CD14-positive monocyte (primary cell): ENCODE data around the gene GRIN1. TPM values are rescaled to one million over a fixed set of nuclear protein-coding genes. Genes with fewer than 3 reads are reported as not detected.
A peak's percentile ranks its signal among the peaks of the same experiment; 100 is the strongest.
"Not testable (repeated sequence)": the region's sequence is repeated elsewhere in the genome, so short reads cannot be mapped to it uniquely, and the experiment has no call there.

Experiments used
- DNase-seq, 3 donors: peaks; one replicate each; pipeline ENCODE4 v3.0.0-alpha.2; 2011 to 2022
- H2AFZ ChIP-seq: 2 replicates; pipeline ENCODE4 v1.6.0; 2012; ENCODE audit warnings: mild to moderate bottlenecking, low read depth, low read length, inconsistent platforms; ENCODE audit not compliant: insufficient read depth, poor library complexity, severe bottlenecking
- H3K27ac ChIP-seq, 2 donors: 1 replicate in 1 of 2; 2 replicates in 1 of 2; pipeline ENCODE4 v1.5.1; 2012 to 2013; ENCODE audit warnings: low read length in 2 of 2, control low read depth in 1 of 2, inconsistent platforms in 1 of 2, low read depth in 1 of 2, mild to moderate bottlenecking in 1 of 2
- H3K27me3 ChIP-seq, 2 donors: one replicate each; pipeline versions ENCODE4 v1.6.0 to v1.6.1; 2011 to 2013; ENCODE audit warnings: low read length in 2 of 2; ENCODE audit not compliant: control insufficient read depth in 2 of 2, insufficient read depth in 2 of 2
- H3K36me3 ChIP-seq, 2 donors: replicated peaks in 1 of 2; 1 replicate in 1 of 2; 2 replicates in 1 of 2; pipeline versions ENCODE4 v1.5.1 to v1.6.1; 2012 to 2013; ENCODE audit warnings: low read length in 2 of 2, control low read depth in 1 of 2, inconsistent platforms in 1 of 2, mild to moderate bottlenecking in 1 of 2; ENCODE audit not compliant: insufficient read depth in 2 of 2, control insufficient read depth in 1 of 2
- H3K4me1 ChIP-seq, 2 donors: 1 replicate in 1 of 2; 2 replicates in 1 of 2; pipeline versions ENCODE4 v1.5.1 to v1.6.1; 2012 to 2013; ENCODE audit warnings: low read length in 2 of 2, control low read depth in 1 of 2, inconsistent platforms in 1 of 2, mild to moderate bottlenecking in 1 of 2, moderate library complexity in 1 of 2; ENCODE audit not compliant: insufficient read depth in 2 of 2, control insufficient read depth in 1 of 2
- H3K4me2 ChIP-seq: replicated peaks from 2 replicates; pipeline ENCODE3; 2012; ENCODE audit warnings: low read length, moderate library complexity, mild to moderate bottlenecking; ENCODE audit not compliant: poor library complexity, severe bottlenecking; ENCODE audit errors: extremely low read depth
- H3K4me3 ChIP-seq, 3 experiments: fragments of 200-600 bp in 1 of 3; sonication (generic) in 1 of 3; replicated peaks in 1 of 3; 1 replicate in 2 of 3; 2 replicates in 1 of 3; pipeline ENCODE4 v1.5.1; 2011 to 2013; ENCODE audit warnings: low read length in 3 of 3, mild to moderate bottlenecking in 3 of 3, control low read depth in 2 of 3, low read depth in 2 of 3, inconsistent platforms in 1 of 3, moderate library complexity in 1 of 3
- H3K79me2 ChIP-seq: 2 replicates; pipeline ENCODE4 v1.6.0; 2012; ENCODE audit warnings: mild to moderate bottlenecking, control low read depth, inconsistent platforms, low read length, moderate library complexity; ENCODE audit not compliant: insufficient read depth
- H3K9ac ChIP-seq: 2 replicates; pipeline ENCODE4 v1.6.0; 2017; ENCODE audit warnings: low read length, mild to moderate bottlenecking; ENCODE audit not compliant: insufficient read depth, poor library complexity, severe bottlenecking
- H3K9me3 ChIP-seq, 2 donors: replicated peaks in 1 of 2; 1 replicate in 1 of 2; 2 replicates in 1 of 2; pipeline versions ENCODE4 v1.5.1 to v1.6.1; 2012 to 2013; ENCODE audit warnings: low read length in 2 of 2, control low read depth in 1 of 2; ENCODE audit not compliant: control insufficient read depth in 1 of 2, insufficient read depth in 1 of 2
- H4K20me1 ChIP-seq: 2 replicates; pipeline ENCODE4 v1.6.0; 2012; ENCODE audit warnings: mild to moderate bottlenecking, low read length, control low read depth, moderate library complexity; ENCODE audit not compliant: insufficient read depth
- H3K27ac Mint-ChIP-seq, 7 donors: one replicate each; pipeline ENCODE4 v1.8.0; 2020; ENCODE audit warnings: mild to moderate bottlenecking in 7 of 7, mixed read lengths in 7 of 7, moderate library complexity in 6 of 7, inconsistent platforms in 2 of 7
- H3K27me3 Mint-ChIP-seq, 3 donors: one replicate each; pipeline ENCODE4 v1.8.0; 2021 to 2022; ENCODE audit warnings: low read depth in 3 of 3, mild to moderate bottlenecking in 3 of 3, mixed read lengths in 3 of 3, moderate library complexity in 3 of 3, inconsistent platforms in 1 of 3
- H3K36me3 Mint-ChIP-seq, 2 donors: one replicate each; pipeline ENCODE4 v1.8.0; 2020; ENCODE audit warnings: mixed read lengths in 2 of 2, inconsistent platforms in 1 of 2, mild to moderate bottlenecking in 1 of 2
- H3K4me1 Mint-ChIP-seq: one replicate; pipeline ENCODE4 v1.8.0; 2020; ENCODE audit warnings: mild to moderate bottlenecking, mixed read lengths
- H3K4me3 Mint-ChIP-seq, 2 donors: one replicate each; pipeline ENCODE4 v1.8.0; 2020; ENCODE audit warnings: mild to moderate bottlenecking in 2 of 2, mixed read lengths in 2 of 2, moderate library complexity in 1 of 2
- H3K9me3 Mint-ChIP-seq, 7 donors: one replicate each; pipeline ENCODE4 v1.8.0; 2020 to 2022; ENCODE audit warnings: mixed read lengths in 7 of 7, mild to moderate bottlenecking in 6 of 7, moderate library complexity in 6 of 7, inconsistent platforms in 2 of 7
- CTCF ChIP-seq: fragments of 200-600 bp; IDR thresholded peaks from one replicate; pipeline ENCODE4 v1.8.0; 2022; ENCODE audit warnings: antibody characterized with exemption, mild to moderate bottlenecking
- WGBS: methylation state at CpG from one replicate; pipeline ENCODE4 v1.1.5; 2013; ENCODE audit warnings: missing lambda C conversion rate; ENCODE audit not compliant: insufficient coverage; 5-methylcytosine and 5-hydroxymethylcytosine counted together
- intact Hi-C, 2 donors: fragments of 100-400 bp; cut with micrococcal nuclease; formaldehyde crosslinking; loops; one replicate each; pipeline versions ENCODE4 v1.15.0 to v1.15.1; 2023
- polyA plus RNA-seq, 3 donors: library from polyadenylated mRNA; depleted of rRNA in 1 of 3; unstranded in 2 of 3; stranded (reverse) in 1 of 3; fragments of 300-500 nt in 2 of 3; fragments of >200 nt in 1 of 3; fragmentation: Illumina TruSeq in 2 of 3; gene quantifications; 1 replicate in 2 of 3; 2 replicates in 1 of 3; pipeline ENCODE4 v1.2.3, GENCODE V29; 2012 to 2021

The GRIN1 gene
- polyA plus RNA-seq, 3 donors: not detected

- WGBS: 91% methylated on average over 8 of the region's 15 CpGs
- Histone ChIP-seq H3K9ac (no peak overlapping the region), H3K4me3 (no peak overlapping the region), H4K20me1 (peaks cover 13% of the 10 kb centered on the region), H2AFZ (no peak overlapping the region), H3K27me3 (peaks cover 0 to 3% of the 10 kb centered on the region in 2 donors), H3K27ac (no peak overlapping the region), H3K4me2 (no peak overlapping the region), H3K4me1 (peaks cover 15 to 17% of the 10 kb centered on the region in 2 donors), H3K9me3 (no peaks in the 10 kb centered on the region), H3K36me3 (peaks cover 8 to 9% of the 10 kb centered on the region in 2 donors), H3K79me2 (no peaks in the 10 kb centered on the region)
- no peak for TF ChIP-seq CTCF
- H3K4me3 Mint-ChIP-seq: no peak overlapping the region
- H3K4me1 Mint-ChIP-seq: peaks cover 12% of the 10 kb centered on the region
- H3K9me3 Mint-ChIP-seq: peaks cover 0 to 3% (median 0%) of the 10 kb centered on the region in 7 donors
- DNase-seq: no peak
- peaks cover 3 to 9% (median 6%) of the 10 kb centered on the region in 3 donors for H3K27me3 Mint-ChIP-seq
- intact Hi-C loops: loop anchor here in 1 of 2 donors (5.0 kb wide), 2 partner anchors 65 to 110 kb away; partner anchors contain the start of genes CYSRT1 and RNF224
- peaks cover 3 to 6% of the 10 kb centered on the region in 2 donors for H3K36me3 Mint-ChIP-seq
- no peak overlapping the region for H3K27ac Mint-ChIP-seq
Measured at GRCh38 chr9:137117269-137117731, 21.7 kb upstream of the GRIN1 start.

- not testable (repeated sequence) for H3K79me2 ChIP-seq, H3K9ac ChIP-seq, H3K4me3 ChIP-seq, H3K27me3 Mint-ChIP-seq, DNase-seq, H3K9me3 ChIP-seq, H3K4me1 Mint-ChIP-seq, H3K27ac ChIP-seq, H2AFZ ChIP-seq, H3K36me3 Mint-ChIP-seq, H3K4me2 ChIP-seq, H3K27me3 ChIP-seq, H3K36me3 ChIP-seq, H3K9me3 Mint-ChIP-seq, H4K20me1 ChIP-seq, H3K4me3 Mint-ChIP-seq
- 80% methylated on average over 2 of the region's 12 CpGs for WGBS
- peak overlapping the region in 1 of 7 donors; percentile 25 for H3K27ac Mint-ChIP-seq
- peaks cover 15 to 17% of the 10 kb centered on the region in 2 donors for H3K4me1 ChIP-seq
- intact Hi-C loops: loop anchor here in 1 of 2 donors (5.0 kb wide), 2 partner anchors 64 to 109 kb away; partner anchors contain the start of genes CYSRT1 and RNF224
Measured at GRCh38 chr9:137118092-137118603, 20.8 kb upstream of the GRIN1 start.

- intact Hi-C loops: loop anchor here in 1 of 2 donors (5.0 kb wide), 1 partner anchor 115 kb away; no protein-coding TSS in a partner anchor
- not testable (repeated sequence) for H3K79me2 ChIP-seq, H2AFZ ChIP-seq, H3K9me3 Mint-ChIP-seq, H3K27ac ChIP-seq, H3K9ac ChIP-seq, H3K4me3 ChIP-seq, H3K9me3 ChIP-seq, H3K27me3 Mint-ChIP-seq, H3K27ac Mint-ChIP-seq, H4K20me1 ChIP-seq, H3K36me3 Mint-ChIP-seq, DNase-seq, H3K36me3 ChIP-seq, H3K27me3 ChIP-seq, H3K4me2 ChIP-seq
- H3K4me1 ChIP-seq: peaks cover 9 to 14% of the 10 kb centered on the region in 2 donors
- 74% methylated on average over 3 of the region's 25 CpGs for WGBS
- Mint-ChIP-seq H3K4me3 (peak overlapping the region in 1 of 2 donors; percentile 47), H3K4me1 (peaks cover 12% of the 10 kb centered on the region)
Measured at GRCh38 chr9:137121927-137122795, 16.8 kb upstream of the GRIN1 start.
